ENCODE results near the gene BLM. TPM values are rescaled to one million over a fixed set of nuclear protein-coding genes. Genes with fewer than 3 reads are reported as not detected.

The BLM gene
- total and polyA plus RNA-seq, 8 donors, result 1.1 to 10.5 (median 2.6) TPM

- TF ChIP-seq POLR2A (IDR thresholded peaks at IDR 0.05), result no peak
- no peak for TF ChIP-seq EP300 (IDR thresholded peaks at IDR 0.05)
- no peak for TF ChIP-seq POLR2AphosphoS5 (IDR thresholded peaks at IDR 0.05)
- TF ChIP-seq CTCF (IDR thresholded peaks at IDR 0.05), result no peak
These were observed 109.8 kb downstream of the BLM start for GRCh38 chr15:90826886-90827435.

DNA sequence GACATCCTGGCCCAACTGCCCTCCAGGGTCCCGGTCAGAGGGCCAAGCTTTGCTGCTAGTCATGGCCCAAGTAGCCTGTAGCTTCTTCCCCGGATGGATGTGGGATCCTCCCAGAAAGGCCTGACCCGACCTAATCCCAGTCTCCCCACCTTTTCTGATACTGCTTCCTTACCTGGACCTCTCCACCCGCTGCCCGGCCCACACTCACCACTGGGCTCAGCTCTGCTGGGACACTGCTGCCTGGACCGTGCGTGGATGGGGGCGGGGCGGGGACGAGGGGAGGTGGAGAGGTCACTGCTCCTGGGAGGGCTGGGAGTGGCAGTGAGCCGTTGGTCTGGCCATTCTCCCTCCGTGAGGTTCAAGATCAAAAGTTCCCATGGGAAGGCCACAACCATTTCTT is 111.0 kb downstream of the BLM start:
- Histone ChIP-seq H3K4me1 (peaks cover 0 to 20% (median 3%) of the 10 kb centered on the region in 4 donors), H3K27me3 (no peaks in the 10 kb centered on the region), H3K27ac (no peak overlapping the region), H3K36me3 (no peaks in the 10 kb centered on the region), H3K4me3 (no peak overlapping the region), H3K9me3 (no peaks in the 10 kb centered on the region)
- no peak for DNase-seq
- no peak for TF ChIP-seq CTCF (IDR thresholded peaks at IDR 0.05)
- TF ChIP-seq POLR2AphosphoS5 (IDR thresholded peaks at IDR 0.05), result no peak
- TF ChIP-seq POLR2A (IDR thresholded peaks at IDR 0.05), result no peak
- no peak for TF ChIP-seq EP300 (IDR thresholded peaks at IDR 0.05)
- WGBS, 5 donors, result 81 to 90% (median 85%) methylated on average over 12 of the region's 12 CpGs
- intact Hi-C loops (cut with DNase I; ENCODE audit: low total_unique reads), result no loop called here

More at GRCh38 chr15:90826886-90827435, 109.8 kb downstream of the BLM start:
- Histone ChIP-seq H3K36me3 (no peaks in the 10 kb centered on the region), H3K4me1 (peaks cover 0 to 20% (median 4%) of the 10 kb centered on the region in 4 donors), H3K4me3 (no peak overlapping the region), H3K27me3 (no peaks in the 10 kb centered on the region), H3K9me3 (no peaks in the 10 kb centered on the region), H3K27ac (no peak overlapping the region)
- no peak for DNase-seq
- 89 to 96% (median 94%) methylated on average over 20 of the region's 20 CpGs for WGBS, 5 donors
- intact Hi-C loops (cut with DNase I; ENCODE audit: low total_unique reads), result no loop called here

DNA sequence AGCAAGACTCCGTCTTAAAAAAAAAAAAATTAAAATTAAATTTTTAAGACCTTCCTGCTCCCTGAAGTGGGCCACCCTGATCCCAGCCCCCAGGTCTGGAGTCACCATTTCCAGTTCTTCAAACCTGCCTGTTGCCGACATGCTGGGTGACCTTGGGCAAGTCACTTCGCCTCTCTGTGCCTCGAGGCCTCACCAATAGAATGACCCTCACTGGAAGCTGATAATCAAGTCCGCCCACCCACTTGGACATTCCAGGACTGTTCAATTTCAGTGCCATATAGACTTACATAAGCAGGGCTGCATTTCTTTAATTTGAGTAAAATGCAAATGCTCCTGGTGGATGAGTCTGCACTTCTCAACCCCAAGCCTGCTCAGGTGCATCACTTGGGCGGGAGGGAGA is 112.0 kb downstream of the BLM start:
- Histone ChIP-seq H3K36me3 (no peaks in the 10 kb centered on the region), H3K4me1 (peaks cover 0 to 11% (median 0%) of the 10 kb centered on the region in 4 donors), H3K4me3 (no peak overlapping the region), H3K27ac (peak overlapping the region in 2 of 5 donors; percentile 76 to 80), H3K27me3 (no peaks in the 10 kb centered on the region), H3K9me3 (no peaks in the 10 kb centered on the region)
- intact Hi-C loops (cut with DNase I; ENCODE audit: low total_unique reads), result no loop called here
- TF ChIP-seq POLR2A (IDR thresholded peaks at IDR 0.05), result no peak
- TF ChIP-seq POLR2AphosphoS5 (IDR thresholded peaks at IDR 0.05), result no peak
- no peak for TF ChIP-seq EP300 (IDR thresholded peaks at IDR 0.05)
- no peak for TF ChIP-seq CTCF (IDR thresholded peaks at IDR 0.05)
- 90 to 95% (median 92%) methylated on average over 6 of the region's 6 CpGs for WGBS, 5 donors
- no peak for DNase-seq

DNA sequence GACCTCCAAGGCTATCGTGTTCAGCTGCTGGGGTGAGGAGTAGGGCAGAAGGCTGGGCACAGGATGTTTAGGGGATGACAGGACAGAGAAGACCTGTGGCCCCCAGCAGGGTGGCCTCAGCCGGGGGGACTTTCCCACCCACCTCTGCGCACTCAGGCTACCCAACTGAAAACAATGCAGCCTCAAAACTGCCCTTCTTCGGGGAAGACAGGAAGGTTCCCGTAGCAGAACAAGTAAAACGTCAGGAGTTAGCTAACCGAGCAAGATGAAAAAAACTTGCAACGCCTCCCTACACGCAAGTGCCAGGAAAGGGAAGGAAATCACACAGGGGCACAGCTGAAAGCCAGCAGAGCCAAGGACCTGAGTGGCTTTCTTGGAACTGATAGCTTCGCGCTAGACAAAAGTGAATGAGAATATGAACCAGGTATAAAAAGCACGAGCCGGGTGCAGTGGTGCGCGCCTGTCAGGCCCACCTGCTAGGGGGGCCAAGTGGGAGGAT is 112.8 kb downstream of the BLM start:
- Histone ChIP-seq H3K9me3 (no peaks in the 10 kb centered on the region), H3K27me3 (no peaks in the 10 kb centered on the region), H3K27ac (peak overlapping the region in 4 of 5 donors; percentile 36 to 80 (median 66)), H3K36me3 (no peaks in the 10 kb centered on the region), H3K4me3 (no peak overlapping the region), H3K4me1 (peaks cover 0 to 7% (median 0%) of the 10 kb centered on the region in 4 donors)
- DNase-seq, result peak in 1 of 2 donors; percentile 47
- TF ChIP-seq CTCF (IDR thresholded peaks at IDR 0.05) (no peak), POLR2AphosphoS5 (IDR thresholded peaks at IDR 0.05) (peak in 2 of 3 donors; percentile 51 to 55), EP300 (IDR thresholded peaks at IDR 0.05) (peak; percentile 66)
- intact Hi-C loops (cut with DNase I; ENCODE audit: low total_unique reads), result no loop called here
- WGBS, 5 donors, result 38 to 57% (median 54%) methylated on average over 15 of the region's 15 CpGs
